Liver (tissue), 9 donors: ENCODE data around the gene EIF4E. TPM values are rescaled to one million over a fixed set of nuclear protein-coding genes. Genes with fewer than 3 reads are reported as not detected.

ENCODE experiments used
- DNase-seq: peaks from one replicate; pipeline ENCODE4 v3.0.0-alpha.2; 2017; ENCODE audit warnings: low spot score
- H3K27ac ChIP-seq, 2 donors: one replicate each; pipeline ENCODE4 v1.7.0; 2013; ENCODE audit warnings: inconsistent platforms in 2 of 2, low read length in 2 of 2, control low read depth in 1 of 2, low read depth in 1 of 2, mild to moderate bottlenecking in 1 of 2
- H3K27me3 ChIP-seq, 4 donors: one replicate each; pipeline versions ENCODE4 v1.6.1 to v1.7.0; 2013; ENCODE audit warnings: low read length in 3 of 4, inconsistent platforms in 1 of 4, mild to moderate bottlenecking in 1 of 4, moderate library complexity in 1 of 4; ENCODE audit not compliant: control insufficient read depth in 4 of 4, insufficient read depth in 4 of 4
- H3K36me3 ChIP-seq, 4 donors: one replicate each; pipeline versions ENCODE4 v1.6.1 to v1.7.0; 2013; ENCODE audit warnings: low read length in 3 of 4, mild to moderate bottlenecking in 3 of 4, low read depth in 1 of 4, moderate library complexity in 1 of 4; ENCODE audit not compliant: control insufficient read depth in 4 of 4, insufficient read depth in 3 of 4
- H3K4me1 ChIP-seq, 4 donors: one replicate each; pipeline versions ENCODE4 v1.6.1 to v1.7.0; 2013; ENCODE audit warnings: low read length in 3 of 4, mild to moderate bottlenecking in 3 of 4, moderate library complexity in 1 of 4; ENCODE audit not compliant: control insufficient read depth in 4 of 4, insufficient read depth in 4 of 4
- H3K4me3 ChIP-seq, 3 donors: one replicate each; pipeline versions ENCODE4 v1.6.1 to v1.7.0; 2013; ENCODE audit warnings: low read length in 3 of 3, control low read depth in 1 of 3, low read depth in 1 of 3, mild to moderate bottlenecking in 1 of 3
- H3K9ac ChIP-seq, 2 donors: one replicate each; pipeline ENCODE4 v1.7.0; 2013; ENCODE audit warnings: low read length in 2 of 2, mild to moderate bottlenecking in 2 of 2, moderate library complexity in 2 of 2, control low read depth in 1 of 2, low read depth in 1 of 2
- H3K9me3 ChIP-seq, 4 donors: one replicate each; pipeline versions ENCODE4 v1.6.1 to v1.7.0; 2013; ENCODE audit warnings: low read length in 3 of 4; ENCODE audit not compliant: control insufficient read depth in 4 of 4
- EGR1 ChIP-seq, 2 donors: IDR thresholded peaks; 2 replicates each; pipeline ENCODE4 v1.6.1; 2016 to 2018; ENCODE audit warnings: antibody characterized with exemption in 2 of 2, low read depth in 2 of 2
- FOXA1 ChIP-seq: IDR thresholded peaks from 2 replicates; pipeline ENCODE4 v1.6.1; 2016; ENCODE audit warnings: antibody characterized with exemption
- FOXA2 ChIP-seq: IDR thresholded peaks from 2 replicates; pipeline ENCODE4 v1.6.1; 2016; ENCODE audit warnings: antibody characterized with exemption
- GABPA ChIP-seq, 2 donors: IDR thresholded peaks in 1 of 2; conservative IDR thresholded peaks in 1 of 2; 2 replicates each; pipeline ENCODE4 v1.6.1; 2016; ENCODE audit warnings: antibody characterized with exemption in 2 of 2, mild to moderate bottlenecking in 1 of 2, moderate library complexity in 1 of 2
- HNF4A ChIP-seq, 2 donors: conservative IDR thresholded peaks; 2 replicates each; pipeline ENCODE4 v1.6.1; 2016; ENCODE audit warnings: antibody characterized with exemption in 2 of 2, mild to moderate bottlenecking in 2 of 2
- HNF4G ChIP-seq: IDR thresholded peaks from 2 replicates; pipeline ENCODE4 v1.6.1; 2016; ENCODE audit warnings: antibody characterized with exemption
- JUND ChIP-seq, 2 donors: IDR thresholded peaks; 2 replicates each; pipeline ENCODE4 v1.6.1; 2016; ENCODE audit warnings: antibody characterized with exemption in 2 of 2
- NR2F2 ChIP-seq: IDR thresholded peaks from 2 replicates; pipeline ENCODE4 v1.6.1; 2016; ENCODE audit warnings: antibody characterized with exemption
- RAD21 ChIP-seq, 2 donors: IDR thresholded peaks; 2 replicates each; pipeline ENCODE4 v1.6.1; 2016; ENCODE audit warnings: antibody characterized with exemption in 2 of 2, mild to moderate bottlenecking in 2 of 2
- RXRA ChIP-seq, 2 donors: IDR thresholded peaks; 2 replicates each; pipeline ENCODE4 v1.6.1; 2017 to 2018; ENCODE audit warnings: antibody characterized with exemption in 2 of 2, mild to moderate bottlenecking in 1 of 2
- SP1 ChIP-seq: IDR thresholded peaks from 2 replicates; pipeline ENCODE4 v1.6.1; 2018; ENCODE audit warnings: antibody characterized with exemption, mild to moderate bottlenecking
- TAF1 ChIP-seq: conservative IDR thresholded peaks from 2 replicates; pipeline ENCODE4 v1.6.1; 2016; ENCODE audit warnings: antibody characterized with exemption, mild to moderate bottlenecking
- YY1 ChIP-seq: IDR thresholded peaks from 2 replicates; pipeline ENCODE4 v1.6.1; 2016; ENCODE audit warnings: antibody characterized with exemption, mild to moderate bottlenecking
- WGBS: extraction: QIAGEN DNeasy Blood & Tissue Kit; methylation state at CpG from one replicate; pipeline ENCODE4 v1.1.7; 2013; 5-methylcytosine and 5-hydroxymethylcytosine counted together
- polyA plus RNA-seq, 2 donors: library from polyadenylated mRNA; stranded (reverse) in 1 of 2; unstranded in 1 of 2; fragments of 200-250 nt in 1 of 2; fragments of >200 nt in 1 of 2; fragmentation: Nextera tagmentation in 1 of 2; extraction: Ambion mirVana in 1 of 2; gene quantifications; one replicate each; pipeline versions ENCODE4 v1.2.1 to v1.2.3, GENCODE V29; 2013 to 2015
- total RNA-seq, 2 donors: library from RNA; depleted of rRNA; stranded (reverse); fragments of >200 nt; gene quantifications; one replicate each; pipeline ENCODE4 v1.2.3, GENCODE V29; 2014
- TF ChIP-seq, protein P1 (sequence below): IDR thresholded peaks from 2 replicates; pipeline ENCODE4 v1.6.1; 2016; ENCODE audit warnings: antibody characterized with exemption
- TF ChIP-seq, protein P2 (sequence below): IDR thresholded peaks from 2 replicates; pipeline ENCODE4 v1.6.1; 2016; ENCODE audit warnings: antibody characterized with exemption, mild to moderate bottlenecking
- TF ChIP-seq, protein P3 (sequence below): IDR thresholded peaks from 2 replicates; pipeline ENCODE4 v1.6.1; 2016; ENCODE audit warnings: antibody characterized with exemption
- TF ChIP-seq, protein P4 (sequence below): fragments of 150-350 bp; IDR thresholded peaks from 2 replicates; pipeline ENCODE4 v1.5.1; 2017; ENCODE audit warnings: improper control_type of control experiment, low read depth, low read length; ENCODE audit not compliant: missing input control
- TF ChIP-seq, protein P5 (sequence below): IDR thresholded peaks from 2 replicates; pipeline ENCODE4 v1.6.1; 2016; ENCODE audit warnings: antibody characterized with exemption
- donor health status: healthy.
- donor health status: healthy.
- donor health status: healthy.
- donor health status: healthy.
- donor health status: healthy.

The EIF4E gene
- total and polyA plus RNA-seq, 4 donors = 32.0 to 64.6 (median 52.2) TPM

DNA sequence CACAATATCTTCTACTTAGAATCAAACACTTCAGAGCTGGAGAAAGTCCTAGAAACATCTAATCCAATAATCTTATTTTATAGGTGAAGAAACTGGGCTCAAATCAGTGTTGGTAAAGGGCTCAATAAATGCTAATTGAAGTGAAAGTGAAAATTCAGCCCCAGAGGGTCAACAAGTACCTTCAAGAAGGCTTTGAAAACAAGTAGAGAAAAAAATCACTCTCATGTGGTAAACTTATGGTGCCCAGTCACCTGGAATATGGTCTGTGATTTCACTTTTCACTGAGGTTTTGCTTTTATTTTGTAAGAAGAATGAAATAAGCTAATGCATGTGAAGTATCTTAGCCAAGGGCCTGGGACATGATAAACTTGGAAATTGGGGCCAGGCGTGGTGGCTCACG lies 29.1 kb upstream of the EIF4E start:
- WGBS = 95% methylated on average over 2 of the region's 2 CpGs

DNA sequence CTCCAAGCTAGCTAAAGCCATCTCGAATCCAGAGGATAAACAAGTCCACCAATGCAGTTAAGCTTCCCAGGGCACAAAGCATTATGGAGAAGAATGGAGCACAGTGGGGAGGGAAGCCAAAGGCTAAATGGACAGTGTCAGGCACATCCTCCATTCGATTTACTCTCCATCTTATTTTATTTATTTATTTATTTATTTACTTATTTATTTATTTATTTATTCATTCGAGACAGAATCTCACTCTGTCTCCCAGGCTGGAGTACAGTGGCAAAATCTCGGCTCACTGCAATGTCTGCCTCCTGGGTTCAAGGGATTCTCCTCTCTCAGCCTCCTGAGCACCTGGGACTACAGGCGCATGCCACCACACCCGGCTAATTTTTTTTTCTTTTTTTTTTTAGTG lies 26.3 kb upstream of the EIF4E start:
- Histone ChIP-seq H3K9ac (no peak overlapping the region), H3K27ac (no peak overlapping the region), H3K4me3 (no peak overlapping the region), H3K36me3 (no peaks in the 10 kb centered on the region), H3K9me3 (no peaks in the 10 kb centered on the region), H3K4me1 (no peaks in the 10 kb centered on the region), H3K27me3 (no peaks in the 10 kb centered on the region)
- no peak for DNase-seq
- WGBS = 85% methylated on average over 6 of the region's 6 CpGs
- no peak for TF ChIP-seq TAF1
- TF ChIP-seq YY1 = no peak
- no peak for TF ChIP-seq JUND (IDR thresholded peaks at IDR 0.05)
- no peak for TF ChIP-seq FOXA2
- TF ChIP-seq, protein P1, sequence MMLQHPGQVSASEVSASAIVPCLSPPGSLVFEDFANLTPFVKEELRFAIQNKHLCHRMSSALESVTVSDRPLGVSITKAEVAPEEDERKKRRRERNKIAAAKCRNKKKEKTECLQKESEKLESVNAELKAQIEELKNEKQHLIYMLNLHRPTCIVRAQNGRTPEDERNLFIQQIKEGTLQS = no peak
- TF ChIP-seq SP1 = no peak
- TF ChIP-seq EGR1 (IDR thresholded peaks at IDR 0.05; ENCODE audit: low read depth in 2 of 2) = no peak
- TF ChIP-seq, protein P2, sequence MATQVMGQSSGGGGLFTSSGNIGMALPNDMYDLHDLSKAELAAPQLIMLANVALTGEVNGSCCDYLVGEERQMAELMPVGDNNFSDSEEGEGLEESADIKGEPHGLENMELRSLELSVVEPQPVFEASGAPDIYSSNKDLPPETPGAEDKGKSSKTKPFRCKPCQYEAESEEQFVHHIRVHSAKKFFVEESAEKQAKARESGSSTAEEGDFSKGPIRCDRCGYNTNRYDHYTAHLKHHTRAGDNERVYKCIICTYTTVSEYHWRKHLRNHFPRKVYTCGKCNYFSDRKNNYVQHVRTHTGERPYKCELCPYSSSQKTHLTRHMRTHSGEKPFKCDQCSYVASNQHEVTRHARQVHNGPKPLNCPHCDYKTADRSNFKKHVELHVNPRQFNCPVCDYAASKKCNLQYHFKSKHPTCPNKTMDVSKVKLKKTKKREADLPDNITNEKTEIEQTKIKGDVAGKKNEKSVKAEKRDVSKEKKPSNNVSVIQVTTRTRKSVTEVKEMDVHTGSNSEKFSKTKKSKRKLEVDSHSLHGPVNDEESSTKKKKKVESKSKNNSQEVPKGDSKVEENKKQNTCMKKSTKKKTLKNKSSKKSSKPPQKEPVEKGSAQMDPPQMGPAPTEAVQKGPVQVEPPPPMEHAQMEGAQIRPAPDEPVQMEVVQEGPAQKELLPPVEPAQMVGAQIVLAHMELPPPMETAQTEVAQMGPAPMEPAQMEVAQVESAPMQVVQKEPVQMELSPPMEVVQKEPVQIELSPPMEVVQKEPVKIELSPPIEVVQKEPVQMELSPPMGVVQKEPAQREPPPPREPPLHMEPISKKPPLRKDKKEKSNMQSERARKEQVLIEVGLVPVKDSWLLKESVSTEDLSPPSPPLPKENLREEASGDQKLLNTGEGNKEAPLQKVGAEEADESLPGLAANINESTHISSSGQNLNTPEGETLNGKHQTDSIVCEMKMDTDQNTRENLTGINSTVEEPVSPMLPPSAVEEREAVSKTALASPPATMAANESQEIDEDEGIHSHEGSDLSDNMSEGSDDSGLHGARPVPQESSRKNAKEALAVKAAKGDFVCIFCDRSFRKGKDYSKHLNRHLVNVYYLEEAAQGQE = no peak
- no peak for TF ChIP-seq HNF4A (conservative IDR thresholded peaks at IDR 0.05)

More for the DNA sequence above, 29.1 kb upstream of the EIF4E start:
- no peak for DNase-seq
- Histone ChIP-seq H3K9ac (no peak overlapping the region), H3K27ac (no peak overlapping the region), H3K36me3 (no peaks in the 10 kb centered on the region), H3K27me3 (no peaks in the 10 kb centered on the region), H3K9me3 (no peaks in the 10 kb centered on the region), H3K4me1 (no peaks in the 10 kb centered on the region), H3K4me3 (no peak overlapping the region)
- TF ChIP-seq TAF1 (no peak), NR2F2 (no peak), FOXA1 (no peak), HNF4A (conservative IDR thresholded peaks at IDR 0.05) (no peak), JUND (IDR thresholded peaks at IDR 0.05) (no peak), RAD21 (IDR thresholded peaks at IDR 0.05) (no peak), EGR1 (IDR thresholded peaks at IDR 0.05; ENCODE audit: low read depth in 2 of 2) (no peak), GABPA (IDR thresholded peaks at IDR 0.05 in 1 of 2, conservative IDR thresholded peaks at IDR 0.05 in 1 of 2) (no peak), FOXA2 (no peak), YY1 (no peak), HNF4G (no peak), SP1 (no peak), RXRA (IDR thresholded peaks at IDR 0.05) (no peak)
- TF ChIP-seq, protein P1 = no peak
- TF ChIP-seq, protein P3, sequence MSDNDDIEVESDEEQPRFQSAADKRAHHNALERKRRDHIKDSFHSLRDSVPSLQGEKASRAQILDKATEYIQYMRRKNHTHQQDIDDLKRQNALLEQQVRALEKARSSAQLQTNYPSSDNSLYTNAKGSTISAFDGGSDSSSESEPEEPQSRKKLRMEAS = no peak
- TF ChIP-seq, protein P4, sequence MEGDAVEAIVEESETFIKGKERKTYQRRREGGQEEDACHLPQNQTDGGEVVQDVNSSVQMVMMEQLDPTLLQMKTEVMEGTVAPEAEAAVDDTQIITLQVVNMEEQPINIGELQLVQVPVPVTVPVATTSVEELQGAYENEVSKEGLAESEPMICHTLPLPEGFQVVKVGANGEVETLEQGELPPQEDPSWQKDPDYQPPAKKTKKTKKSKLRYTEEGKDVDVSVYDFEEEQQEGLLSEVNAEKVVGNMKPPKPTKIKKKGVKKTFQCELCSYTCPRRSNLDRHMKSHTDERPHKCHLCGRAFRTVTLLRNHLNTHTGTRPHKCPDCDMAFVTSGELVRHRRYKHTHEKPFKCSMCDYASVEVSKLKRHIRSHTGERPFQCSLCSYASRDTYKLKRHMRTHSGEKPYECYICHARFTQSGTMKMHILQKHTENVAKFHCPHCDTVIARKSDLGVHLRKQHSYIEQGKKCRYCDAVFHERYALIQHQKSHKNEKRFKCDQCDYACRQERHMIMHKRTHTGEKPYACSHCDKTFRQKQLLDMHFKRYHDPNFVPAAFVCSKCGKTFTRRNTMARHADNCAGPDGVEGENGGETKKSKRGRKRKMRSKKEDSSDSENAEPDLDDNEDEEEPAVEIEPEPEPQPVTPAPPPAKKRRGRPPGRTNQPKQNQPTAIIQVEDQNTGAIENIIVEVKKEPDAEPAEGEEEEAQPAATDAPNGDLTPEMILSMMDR = no peak
- TF ChIP-seq, protein P2 = no peak
- TF ChIP-seq, protein P5, sequence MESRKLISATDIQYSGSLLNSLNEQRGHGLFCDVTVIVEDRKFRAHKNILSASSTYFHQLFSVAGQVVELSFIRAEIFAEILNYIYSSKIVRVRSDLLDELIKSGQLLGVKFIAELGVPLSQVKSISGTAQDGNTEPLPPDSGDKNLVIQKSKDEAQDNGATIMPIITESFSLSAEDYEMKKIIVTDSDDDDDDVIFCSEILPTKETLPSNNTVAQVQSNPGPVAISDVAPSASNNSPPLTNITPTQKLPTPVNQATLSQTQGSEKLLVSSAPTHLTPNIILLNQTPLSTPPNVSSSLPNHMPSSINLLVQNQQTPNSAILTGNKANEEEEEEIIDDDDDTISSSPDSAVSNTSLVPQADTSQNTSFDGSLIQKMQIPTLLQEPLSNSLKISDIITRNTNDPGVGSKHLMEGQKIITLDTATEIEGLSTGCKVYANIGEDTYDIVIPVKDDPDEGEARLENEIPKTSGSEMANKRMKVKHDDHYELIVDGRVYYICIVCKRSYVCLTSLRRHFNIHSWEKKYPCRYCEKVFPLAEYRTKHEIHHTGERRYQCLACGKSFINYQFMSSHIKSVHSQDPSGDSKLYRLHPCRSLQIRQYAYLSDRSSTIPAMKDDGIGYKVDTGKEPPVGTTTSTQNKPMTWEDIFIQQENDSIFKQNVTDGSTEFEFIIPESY = no peak
